ENCODE data around the gene PRKG1.

Gene PRKG1

DNA sequence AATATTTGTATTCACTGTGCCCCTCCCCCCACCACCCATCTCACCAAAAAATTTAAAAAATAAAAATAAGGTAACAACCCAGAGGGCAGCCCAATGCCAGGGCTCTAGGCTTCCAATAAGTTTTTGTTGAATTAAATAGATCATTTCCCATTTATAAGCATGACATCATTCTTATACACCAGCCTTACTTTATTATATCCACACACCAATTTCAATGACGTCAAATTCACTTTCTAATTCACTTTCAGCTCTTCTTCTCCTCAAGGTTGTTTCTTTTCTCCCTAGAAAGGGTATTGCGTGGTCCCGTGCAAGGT is 1238.6 kb downstream of the PRKG1 start:
- DNase-seq: no peak

DNA sequence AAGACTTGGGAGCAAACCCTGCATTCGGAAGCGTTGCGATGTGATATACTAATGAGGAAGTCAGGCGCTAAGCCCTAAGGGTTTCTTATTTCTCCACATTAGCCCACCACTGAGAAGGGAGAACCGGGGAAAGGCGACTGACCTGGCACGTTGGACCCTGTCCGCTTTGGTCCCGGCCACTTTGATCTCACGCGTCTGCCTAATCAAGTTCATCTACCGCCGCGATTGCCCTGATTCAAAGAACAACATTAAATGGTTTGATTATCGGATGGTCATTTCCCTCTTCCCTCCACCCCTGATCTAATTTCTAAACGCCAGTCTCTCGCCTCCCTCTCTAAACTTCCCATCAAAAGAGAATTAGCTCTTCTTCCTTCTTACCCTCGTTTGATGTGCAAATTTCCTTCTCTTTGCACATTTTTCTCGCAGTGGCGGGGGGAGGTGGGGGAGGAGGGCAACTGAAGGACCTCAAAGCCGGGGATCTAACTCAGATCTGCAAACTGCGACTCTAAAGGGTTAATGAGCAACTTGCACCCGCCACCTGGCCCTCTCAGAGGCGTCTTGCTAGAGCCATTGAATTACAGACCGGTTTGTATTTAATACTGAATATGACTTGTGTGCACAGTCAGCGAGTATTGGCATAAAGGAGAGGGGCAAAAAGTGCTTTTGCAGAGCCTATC is 1239.1 kb downstream of the PRKG1 start:
- no peak for DNase-seq

DNA sequence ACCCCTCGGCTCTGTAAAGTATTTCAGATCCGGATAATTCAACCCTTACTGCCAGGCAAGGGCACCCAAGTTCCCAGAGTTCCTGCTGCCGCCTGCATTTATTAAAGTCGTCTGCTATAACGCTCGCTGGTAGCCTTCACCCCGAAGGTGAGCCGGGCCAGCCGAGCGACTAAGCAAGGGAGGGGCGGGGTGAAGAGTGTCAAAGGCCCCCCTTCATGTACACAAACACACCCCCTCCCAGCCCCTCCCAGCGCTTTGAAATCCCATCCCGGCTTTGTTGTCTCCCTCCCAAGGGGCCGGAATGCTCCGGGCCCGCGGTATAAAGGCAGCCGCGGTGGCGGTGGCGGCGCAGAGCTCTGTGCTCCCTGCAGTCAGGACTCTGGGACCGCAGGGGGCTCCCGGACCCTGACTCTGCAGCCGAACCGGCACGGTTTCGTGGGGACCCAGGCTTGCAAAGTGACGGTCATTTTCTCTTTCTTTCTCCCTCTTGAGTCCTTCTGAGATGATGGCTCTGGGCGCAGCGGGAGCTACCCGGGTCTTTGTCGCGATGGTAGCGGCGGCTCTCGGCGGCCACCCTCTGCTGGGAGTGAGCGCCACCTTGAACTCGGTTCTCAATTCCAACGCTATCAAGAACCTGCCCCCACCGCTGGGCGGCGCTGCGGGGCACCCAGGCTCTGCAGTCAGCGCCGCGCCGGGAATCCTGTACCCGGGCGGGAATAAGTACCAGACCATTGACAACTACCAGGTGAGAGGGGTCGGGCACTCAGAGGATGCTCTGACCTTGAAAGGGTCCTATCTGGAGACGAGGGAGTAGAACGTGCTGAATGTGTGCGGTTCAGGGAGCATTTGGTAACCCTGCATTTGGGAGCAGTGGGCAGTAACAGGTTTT is 1239.9 kb downstream of the PRKG1 start, which contains the start of gene DKK1:
Gene DKK1 (plus strand): TSS at position 349 of the 889 bp plus-strand sequence. CDS start 154 bp downstream, at position 503.
- DNase-seq: peak; percentile 34

DNA sequence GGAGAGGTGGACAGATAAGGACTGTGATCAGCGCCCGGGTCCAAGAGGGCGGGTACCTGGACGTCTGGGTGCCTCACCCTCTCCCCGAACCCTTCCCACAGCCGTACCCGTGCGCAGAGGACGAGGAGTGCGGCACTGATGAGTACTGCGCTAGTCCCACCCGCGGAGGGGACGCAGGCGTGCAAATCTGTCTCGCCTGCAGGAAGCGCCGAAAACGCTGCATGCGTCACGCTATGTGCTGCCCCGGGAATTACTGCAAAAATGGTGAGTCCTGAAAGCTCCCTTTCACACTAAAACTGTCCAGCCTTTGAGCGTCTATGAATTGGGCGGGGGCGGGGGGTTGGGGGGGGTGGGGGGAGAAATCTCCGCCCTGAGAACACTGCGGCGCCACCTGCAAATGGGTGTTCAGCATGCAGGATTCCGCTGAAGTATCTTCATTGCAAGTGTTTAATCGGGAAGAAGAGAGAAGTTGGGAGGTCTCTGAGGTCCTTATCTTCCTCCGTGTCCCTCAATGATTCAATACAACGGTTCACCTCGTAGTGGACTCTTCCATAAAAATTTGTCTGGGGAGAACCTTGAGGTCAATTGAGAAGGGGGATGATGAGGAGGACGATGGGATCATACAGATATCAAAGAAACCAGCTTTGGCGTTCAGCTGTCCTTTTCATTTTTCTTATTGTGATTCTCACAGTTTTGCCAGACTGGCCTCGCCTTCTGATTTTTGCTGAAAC is 1240.7 kb downstream of the PRKG1 start:
- no peak for DNase-seq

DNA sequence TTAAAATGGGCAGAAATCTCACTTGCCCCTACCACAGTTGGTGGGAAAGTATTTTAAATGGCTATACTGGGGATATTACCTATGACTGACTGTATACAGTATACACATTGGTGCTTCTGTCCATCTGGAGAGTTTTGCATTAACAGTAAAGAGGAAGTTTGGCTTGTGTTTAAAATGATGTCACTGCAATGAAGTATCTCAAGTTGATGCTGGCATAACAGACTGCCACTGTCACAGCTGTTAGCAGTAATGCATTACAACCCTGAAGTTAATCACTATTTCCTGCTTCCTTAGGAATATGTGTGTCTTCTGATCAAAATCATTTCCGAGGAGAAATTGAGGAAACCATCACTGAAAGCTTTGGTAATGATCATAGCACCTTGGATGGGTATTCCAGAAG is 1241.7 kb downstream of the PRKG1 start:
- DNase-seq: no peak

DNA sequence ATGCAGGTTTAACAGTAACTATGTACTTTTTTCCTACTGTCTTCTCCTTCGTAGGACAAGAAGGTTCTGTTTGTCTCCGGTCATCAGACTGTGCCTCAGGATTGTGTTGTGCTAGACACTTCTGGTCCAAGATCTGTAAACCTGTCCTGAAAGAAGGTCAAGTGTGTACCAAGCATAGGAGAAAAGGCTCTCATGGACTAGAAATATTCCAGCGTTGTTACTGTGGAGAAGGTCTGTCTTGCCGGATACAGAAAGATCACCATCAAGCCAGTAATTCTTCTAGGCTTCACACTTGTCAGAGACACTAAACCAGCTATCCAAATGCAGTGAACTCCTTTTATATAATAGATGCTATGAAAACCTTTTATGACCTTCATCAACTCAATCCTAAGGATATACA is 1242.2 kb downstream of the PRKG1 start:
- no peak for DNase-seq

DNA sequence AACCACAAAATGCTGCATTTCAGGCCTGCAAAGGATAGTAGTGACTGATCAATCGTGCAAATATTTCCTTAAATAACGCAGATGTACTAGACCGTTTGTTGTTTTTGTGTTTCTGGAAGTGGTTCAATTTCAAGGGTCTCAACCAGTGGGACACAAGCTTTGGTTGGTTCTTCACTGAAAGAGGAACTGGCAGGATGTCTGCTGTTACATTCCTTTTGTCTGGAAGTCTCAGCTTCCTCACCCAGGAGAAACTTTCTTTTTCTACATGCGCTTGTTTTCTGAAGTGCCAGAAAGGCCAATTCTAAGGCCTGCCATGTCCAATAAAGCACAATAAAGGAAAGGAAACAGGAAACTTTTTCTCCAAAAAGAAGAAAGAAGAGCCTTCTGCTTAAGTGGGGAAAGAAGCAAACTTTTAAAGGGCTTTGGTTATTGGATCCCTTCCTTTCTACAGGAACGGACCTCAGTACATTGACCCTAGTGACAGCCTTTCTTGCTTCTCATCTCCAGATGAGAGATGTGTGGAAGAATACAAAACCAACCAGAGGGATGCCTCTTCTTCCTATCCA is 1243.9 kb downstream of the PRKG1 start:
- DNase-seq: no peak

DNA sequence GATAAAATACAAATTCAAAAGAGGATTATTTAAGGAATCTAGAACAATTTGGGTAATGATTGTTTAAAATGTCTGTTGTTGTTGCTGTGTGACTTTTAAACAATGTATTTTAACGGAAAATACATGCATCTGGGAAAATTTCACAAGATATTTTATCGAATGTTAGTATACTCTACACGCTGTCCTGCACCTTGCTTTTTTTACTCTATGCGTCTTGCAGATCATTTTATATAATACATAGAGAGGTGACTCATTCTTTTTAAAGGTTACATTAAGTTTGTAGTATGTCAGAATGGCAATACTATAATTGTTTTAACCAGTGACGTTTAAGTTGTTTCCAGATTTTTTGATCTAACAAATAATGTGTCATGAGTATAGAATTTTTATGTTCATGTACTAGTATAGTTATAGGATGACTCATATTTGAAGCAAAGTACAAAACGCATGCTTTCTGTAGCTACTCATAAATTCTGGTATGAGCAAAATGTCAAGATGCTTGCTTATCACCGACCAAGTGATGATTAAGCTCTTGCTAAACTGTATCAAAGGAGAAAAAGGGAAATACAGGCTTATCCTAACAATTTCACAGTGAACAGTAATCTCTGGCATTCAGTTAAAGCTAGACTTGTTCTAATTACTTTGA is 1244.7 kb downstream of the PRKG1 start:
- DNase-seq: no peak

DNA sequence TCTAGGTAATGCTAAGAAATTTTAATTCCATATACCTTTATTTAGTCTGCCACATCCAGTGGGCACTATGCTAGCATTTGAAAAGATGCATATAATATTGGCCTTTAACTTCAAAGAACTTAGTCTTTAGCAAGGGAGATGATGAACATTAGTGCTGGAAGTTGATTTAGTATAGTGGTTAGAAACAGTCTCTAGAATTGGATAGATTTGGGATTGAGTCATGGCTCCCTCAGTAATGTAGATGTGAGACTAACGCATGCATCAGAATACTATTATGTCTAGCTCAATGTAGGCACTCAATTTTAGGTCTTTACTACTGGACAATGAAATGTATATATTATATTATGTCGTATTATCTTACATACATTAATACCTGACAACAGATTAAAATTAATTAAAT is 1245.6 kb downstream of the PRKG1 start:
- no peak for DNase-seq

DNA sequence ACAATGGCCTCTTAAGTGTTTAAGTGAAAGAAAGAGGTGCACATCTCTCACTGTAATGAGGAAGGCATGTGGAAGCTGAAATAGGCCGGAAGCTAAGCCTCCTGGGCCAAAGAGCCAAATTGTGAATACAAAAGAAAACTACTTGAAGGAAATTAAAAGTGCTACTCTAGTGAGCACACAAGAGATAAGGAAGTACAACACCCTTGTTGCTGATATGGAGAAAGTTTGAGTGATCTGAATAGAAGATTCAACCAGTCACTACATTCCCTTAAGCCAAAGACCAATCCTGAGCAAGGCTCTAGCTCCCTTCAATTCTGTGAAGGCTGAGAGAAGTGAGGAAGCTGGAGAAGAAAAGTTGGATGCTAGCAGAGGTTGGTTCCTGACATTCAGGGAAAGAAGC is 1248.0 kb downstream of the PRKG1 start:
- DNase-seq: no peak

DNA sequence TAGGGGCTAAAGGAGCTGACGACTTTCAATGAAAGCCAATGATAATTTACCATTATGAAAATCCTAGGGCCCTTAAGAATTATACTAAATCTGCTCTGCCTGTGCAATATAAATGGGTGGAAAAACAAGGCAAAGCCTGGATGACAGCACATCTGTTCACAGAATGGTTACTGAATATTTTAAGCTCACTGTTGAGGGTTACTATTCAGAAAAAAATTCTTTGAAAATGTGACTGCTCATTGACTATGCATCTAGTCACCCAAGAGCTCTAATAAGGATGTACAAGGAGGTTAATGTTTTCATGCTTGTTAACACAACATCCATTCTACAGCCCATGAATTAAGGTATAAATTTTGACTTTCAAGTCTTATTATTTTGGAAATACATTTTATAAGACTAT is 1248.6 kb downstream of the PRKG1 start:
- no peak for DNase-seq

DNA sequence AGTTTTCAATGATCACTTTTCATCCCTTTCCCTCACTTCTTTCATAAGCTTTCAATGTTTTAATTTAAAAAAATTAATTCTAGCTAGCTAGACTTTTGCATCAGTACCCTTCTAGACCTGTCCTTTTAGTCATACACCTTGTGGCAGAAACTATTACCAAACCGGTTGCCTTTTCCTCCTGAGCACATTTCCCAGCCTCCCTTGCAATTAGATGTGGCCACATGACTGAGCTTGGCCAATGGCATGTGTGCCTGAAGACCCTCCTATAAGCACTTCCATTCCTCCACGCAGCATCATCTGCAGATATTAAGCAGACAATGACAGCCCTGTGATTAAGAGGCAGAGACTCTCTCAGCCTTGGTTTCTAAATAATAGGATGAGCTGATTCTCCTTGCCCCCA is 1252.1 kb downstream of the PRKG1 start:
- DNase-seq: no peak

DNA sequence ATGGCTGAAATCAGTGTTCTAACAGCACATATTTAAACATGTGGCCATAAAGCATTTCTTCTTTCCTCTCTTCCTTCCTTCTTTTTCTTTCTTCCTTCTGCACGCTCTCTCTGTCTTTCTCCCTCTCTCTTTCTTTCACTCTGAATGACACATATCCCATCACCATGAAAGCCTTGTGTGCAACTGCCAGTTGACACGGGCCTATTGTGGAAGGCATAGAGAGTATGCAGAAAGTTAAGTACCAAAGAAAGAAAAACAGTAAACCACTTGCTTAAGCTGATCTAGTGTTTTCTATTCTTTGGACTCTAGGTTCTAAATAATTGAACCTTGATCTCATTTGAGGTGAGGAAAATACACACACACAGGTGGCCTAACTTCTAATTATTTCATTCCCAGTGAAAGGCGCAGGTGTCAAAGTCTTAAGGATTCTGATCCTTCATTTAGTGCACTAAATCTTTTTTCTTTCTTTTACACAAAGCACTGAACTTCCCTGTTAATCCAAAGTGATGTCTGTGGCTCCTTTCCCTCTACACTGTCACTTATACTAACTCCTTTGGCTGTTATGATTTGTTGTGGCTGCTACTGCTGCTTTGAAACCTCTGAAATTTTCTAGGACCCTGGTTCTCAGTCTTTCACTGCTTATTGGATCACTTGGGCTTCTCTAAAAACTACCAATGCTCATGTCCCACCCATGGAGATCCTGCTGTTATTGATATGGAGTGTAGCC is 1257.5 kb downstream of the PRKG1 start:
- DNase-seq: no peak

DNA sequence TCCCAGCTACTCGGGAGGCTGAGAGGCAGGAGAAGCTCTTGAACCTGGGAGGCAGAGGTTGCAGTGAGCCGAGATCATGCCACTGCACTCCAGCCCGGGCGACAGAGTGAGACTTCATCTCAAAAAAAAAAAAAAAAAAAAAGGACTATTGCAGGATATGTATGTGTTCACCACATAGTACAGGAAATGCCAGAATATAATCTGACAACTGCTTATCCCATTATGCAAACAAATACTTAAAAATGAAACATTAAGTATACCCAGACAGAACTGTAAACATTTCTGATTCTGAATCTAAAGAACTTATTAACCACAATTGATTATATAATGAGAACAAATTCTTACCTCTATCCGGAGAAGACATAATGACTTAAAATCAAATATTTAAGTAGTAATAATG is 1258.5 kb downstream of the PRKG1 start:
- no peak for DNase-seq

DNA sequence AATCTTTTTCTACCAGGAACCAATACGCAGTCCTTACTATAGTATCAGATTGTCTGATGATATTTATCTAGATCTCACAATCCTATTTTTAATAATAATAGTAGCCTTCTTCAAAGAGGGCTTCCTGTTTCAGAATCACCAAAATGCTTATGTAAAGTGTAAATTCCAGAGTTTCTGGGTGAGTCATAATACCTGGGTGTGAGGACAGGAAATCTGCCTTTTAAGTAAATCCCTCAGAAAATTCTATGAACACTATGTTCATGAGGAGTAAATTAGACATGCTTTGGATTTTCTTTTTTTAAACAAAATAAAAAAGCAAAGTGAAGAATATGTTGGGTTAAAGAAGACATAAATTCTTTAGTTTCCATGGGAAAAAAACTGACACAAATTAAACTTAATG is 1260.3 kb downstream of the PRKG1 start:
- DNase-seq: no peak

DNA sequence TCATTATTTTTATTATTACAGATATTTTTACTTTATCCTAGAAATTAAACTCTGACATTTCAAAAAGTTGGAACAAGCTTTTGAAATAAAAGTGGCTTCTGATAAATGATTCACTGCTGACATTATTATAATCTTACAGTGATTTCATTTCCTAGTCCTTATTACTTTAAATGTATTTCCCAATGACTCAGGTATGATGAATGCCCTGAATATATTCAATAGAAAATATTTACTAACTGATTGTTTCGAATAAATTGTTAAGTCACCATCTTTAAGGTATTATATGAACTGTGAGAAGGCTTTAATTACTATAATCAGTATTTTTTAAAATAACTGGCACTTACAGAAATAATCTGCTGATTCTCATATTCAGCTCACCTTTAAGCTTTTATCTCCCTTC is 1261.4 kb downstream of the PRKG1 start:
- DNase-seq: no peak

DNA sequence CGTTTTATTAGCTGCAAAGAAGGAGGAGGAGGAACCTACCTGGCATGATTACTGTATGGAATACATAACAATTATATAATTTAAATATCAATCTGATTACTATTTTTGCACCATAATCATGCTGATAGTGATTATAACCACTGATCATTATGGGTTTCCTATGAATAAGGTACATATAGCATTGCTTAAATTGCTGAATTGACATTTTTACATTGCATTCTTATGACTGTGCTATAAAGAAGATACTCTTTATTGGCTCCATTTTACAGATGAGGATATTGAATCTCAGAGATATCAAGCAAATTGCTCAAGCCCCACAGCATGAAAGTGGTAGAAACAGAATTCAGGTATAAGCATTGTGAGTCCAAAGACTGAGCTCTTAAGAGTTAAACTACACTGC is 1262.9 kb downstream of the PRKG1 start:
- no peak for DNase-seq

DNA sequence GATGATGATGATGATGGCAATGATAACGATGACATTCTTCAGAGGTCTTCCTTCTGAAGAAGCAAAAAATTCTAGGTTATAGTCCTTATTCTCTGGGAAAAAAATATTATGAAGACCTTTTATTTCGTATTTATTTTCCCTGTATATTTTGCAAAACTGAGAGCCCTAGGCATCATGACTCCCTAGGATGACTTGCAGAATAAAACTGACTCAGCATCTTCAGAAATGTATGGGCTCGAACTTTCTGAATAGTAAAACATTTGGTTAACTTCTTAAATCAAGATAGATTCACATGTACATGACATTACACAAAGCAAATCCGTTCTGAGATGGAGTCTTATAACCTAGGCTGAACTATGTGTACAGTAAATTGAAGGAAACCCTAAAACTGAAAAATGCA is 1269.2 kb downstream of the PRKG1 start:
- no peak for DNase-seq

DNA sequence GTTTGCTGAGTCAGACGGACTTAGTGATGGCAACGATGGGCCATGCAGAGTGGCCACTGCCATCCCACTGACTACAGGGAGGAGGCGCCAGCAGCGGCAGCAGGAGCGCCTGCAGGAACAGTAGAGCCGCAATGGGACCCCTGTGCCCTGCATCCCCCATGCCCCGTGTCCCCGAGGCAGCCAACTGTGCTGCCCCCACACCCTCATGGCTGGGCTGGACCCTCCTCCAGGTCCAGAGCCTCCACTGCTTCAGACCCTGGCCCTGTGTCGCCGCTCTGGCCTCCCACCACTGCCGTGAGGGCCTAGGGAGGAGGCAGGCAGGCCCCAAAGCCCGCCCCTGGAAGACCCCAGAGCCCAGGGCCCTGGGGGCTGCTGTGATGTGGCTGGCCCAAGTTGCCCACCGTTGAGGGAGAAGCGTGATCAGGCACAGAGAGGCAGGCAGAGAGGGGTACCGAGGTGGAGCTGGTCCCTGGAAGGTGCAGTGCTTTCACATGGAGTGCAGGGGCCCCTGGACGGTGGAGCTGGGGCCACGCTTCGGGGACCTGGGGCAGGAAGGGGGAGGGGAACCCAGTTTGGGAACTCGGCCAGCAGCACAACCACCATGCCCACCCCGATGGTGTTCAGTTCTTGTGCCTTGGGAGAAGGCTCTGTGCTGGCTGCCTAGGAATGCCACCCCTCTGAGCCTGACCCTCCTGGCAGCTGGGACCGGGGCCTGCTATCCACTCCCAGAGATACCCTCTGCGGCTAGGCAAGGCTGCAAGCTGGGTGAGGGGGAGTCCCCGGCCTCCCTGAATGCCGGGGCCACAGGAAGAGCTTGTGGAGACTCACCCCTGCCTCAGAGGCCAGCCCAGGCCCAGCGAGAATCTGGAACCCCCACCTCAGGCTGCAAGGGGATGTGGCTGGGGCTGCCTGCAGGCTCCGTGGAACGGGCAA is 1272.4 kb downstream of the PRKG1 start:
- no peak for DNase-seq

DNA sequence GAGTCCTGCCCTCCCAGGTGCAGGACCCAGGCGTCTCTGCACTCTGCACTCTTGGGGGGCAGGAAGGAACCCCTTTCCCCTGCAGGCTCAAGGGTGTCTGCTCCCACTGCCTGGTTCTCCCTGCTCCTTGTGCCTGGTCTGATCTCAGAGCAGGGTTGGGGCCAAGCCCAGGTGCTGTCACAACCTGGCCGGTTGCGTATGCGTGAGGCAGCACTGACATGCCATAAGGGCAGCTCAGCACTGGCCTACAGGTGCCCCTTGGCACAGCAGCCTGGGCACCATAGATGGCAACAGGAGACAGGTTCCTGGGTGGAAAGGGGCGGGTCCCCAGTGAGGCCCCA is 1273.0 kb downstream of the PRKG1 start:
- DNase-seq: no peak

Data from stimulated activated CD4-positive, alpha-beta T cell treated with anti-CD3 and anti-CD28 coated beads, Interleukin-15, amount 100 ng/mL, for 24 hours (primary cell).